AG09309 (cell line): ENCODE data around the gene RAX2.
A peak's percentile ranks its signal among the peaks of the same experiment; 100 is the strongest.

Source experiments
- DNase-seq: peaks from one replicate; pipeline ENCODE4 v3.0.0-alpha.2; 2010; ENCODE audit warnings: low read depth
- H3K4me3 ChIP-seq: 2 replicates; pipeline ENCODE4 v1.5.1; 2011; ENCODE audit warnings: mild to moderate bottlenecking, low read depth, low read length, moderate library complexity; ENCODE audit not compliant: control insufficient read depth
- CTCF ChIP-seq: IDR thresholded peaks from 2 replicates; pipeline ENCODE4 v1.5.1; 2011; ENCODE audit warnings: mild to moderate bottlenecking, low read depth, low read length, inconsistent platforms; ENCODE audit not compliant: insufficient read depth, control insufficient read depth; ENCODE audit errors: missing control alignments

The RAX2 gene

GRCh38 chr19:3721131-3721886, 50.7 kb downstream of the RAX2 start:
- no peak overlapping the region for H3K4me3 ChIP-seq
- DNase-seq, result peak; percentile 23
- no peak for TF ChIP-seq CTCF

GRCh38 chr19:3720349-3720917, 51.6 kb downstream of the RAX2 start:
- TF ChIP-seq CTCF, result no peak
- H3K4me3 ChIP-seq, result no peak overlapping the region
- DNase-seq, result no peak

GRCh38 chr19:3719868-3720267, 52.2 kb downstream of the RAX2 start:
- no peak for DNase-seq
- no peak for TF ChIP-seq CTCF

More at GRCh38 chr19:3719868-3720267, 52.2 kb downstream of the RAX2 start:
- H3K4me3 ChIP-seq, result no peak overlapping the region
